SKM-1 treated with dmso at 0.1 percent for 144 hours (cell line): ENCODE data around the gene WDR83.
"Not testable (repeated sequence)": the region's sequence is repeated elsewhere in the genome, so short reads cannot be mapped to it uniquely, and the experiment has no call there.

Source experiments
- DNase-seq: peaks from one replicate; lab custom pipeline; 2025; ENCODE audit not compliant: unreplicated experiment; lab: John Stamatoyannopoulos, UW

Gene WDR83

DNA sequence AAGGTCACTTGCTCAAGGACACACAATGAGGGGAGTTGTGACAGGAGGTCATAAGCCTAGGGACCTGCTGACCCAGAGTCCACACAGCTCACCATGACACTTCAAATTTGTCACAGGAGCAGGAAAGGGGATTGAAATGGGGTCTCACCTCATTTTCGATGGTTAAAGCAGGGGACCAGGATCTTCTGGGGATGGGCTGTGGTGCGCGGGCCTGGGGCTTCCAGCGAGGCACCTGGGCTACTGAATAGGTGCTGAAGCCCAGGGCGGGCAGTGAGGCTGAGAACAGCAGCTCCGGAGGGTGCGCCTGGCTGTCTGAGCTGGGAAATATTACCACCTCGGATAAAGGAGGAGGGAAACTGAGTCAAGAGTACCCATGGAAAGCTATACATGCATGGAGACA is 11.1 kb upstream of the WDR83 start:
- DNase-seq, result no peak

- no peak for DNase-seq
Observed at GRCh38 chr19:12656899-12657571, 9.6 kb upstream of the WDR83 start.

GRCh38 chr19:12657966-12658365 is 8.6 kb upstream of the WDR83 start:
- no peak for DNase-seq

DNA sequence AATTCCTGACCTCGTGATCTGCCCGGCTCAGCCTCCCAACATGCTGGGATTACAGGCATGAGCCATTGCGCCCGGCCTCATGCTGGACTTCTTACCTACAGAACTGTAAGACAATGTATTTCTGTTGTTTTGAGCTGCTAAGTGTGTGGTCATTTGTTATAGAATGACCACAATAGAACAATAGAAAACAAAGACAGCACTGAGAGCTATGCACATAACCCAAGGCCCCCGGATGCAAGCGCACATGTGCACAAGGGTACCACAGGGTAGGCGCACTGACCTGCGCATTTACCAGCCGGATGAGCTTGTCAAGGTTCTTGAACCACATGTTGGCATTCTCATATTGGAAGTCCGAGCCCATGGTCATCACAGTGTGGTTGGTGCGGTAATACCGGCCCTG is 5.6 kb upstream of the WDR83 start:
- DNase-seq, result no peak

DNA sequence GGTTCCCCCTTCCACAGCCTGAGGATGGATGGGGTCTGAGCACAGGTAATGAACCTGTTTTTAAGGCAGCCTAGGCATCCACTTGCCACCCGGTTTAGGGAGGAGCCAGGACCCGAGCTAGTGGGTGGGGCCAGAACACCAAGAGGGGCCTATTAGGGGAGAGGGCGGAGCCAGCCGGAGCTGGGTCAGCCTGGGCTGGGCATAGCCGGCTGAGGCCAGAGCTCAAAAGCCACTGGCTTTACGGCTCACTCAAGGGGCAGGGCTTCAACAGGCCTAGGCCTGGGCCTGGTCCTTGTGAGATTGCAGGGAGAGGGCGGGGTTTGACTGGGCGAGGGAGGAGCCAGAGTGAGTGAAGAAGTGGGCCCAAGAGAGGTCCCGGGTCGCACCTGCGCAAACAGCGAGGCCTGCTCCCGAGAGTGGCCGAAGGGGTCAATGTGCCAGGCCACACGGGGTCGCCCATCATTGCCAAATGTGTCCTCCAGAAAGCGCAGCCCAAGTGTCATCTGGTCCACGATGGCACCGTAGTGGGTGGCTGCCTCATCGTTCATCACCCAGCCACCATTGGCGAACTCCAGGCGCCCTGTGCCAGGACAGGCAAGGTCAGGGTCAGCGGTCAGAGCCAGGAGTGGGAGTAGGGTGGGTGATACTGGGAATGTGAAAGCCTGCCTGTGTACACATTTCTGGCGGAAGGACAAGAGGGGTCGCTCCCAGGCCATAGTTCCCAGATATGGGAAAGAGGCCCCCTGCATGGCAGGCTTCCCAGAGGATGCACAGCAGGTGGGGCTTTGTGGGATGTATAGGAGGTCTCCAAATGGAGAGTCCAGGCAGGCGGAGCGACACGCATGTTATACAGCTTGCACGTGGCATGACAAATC is 2.0 kb upstream of the WDR83 start:
- DNase-seq, result no peak

DNA sequence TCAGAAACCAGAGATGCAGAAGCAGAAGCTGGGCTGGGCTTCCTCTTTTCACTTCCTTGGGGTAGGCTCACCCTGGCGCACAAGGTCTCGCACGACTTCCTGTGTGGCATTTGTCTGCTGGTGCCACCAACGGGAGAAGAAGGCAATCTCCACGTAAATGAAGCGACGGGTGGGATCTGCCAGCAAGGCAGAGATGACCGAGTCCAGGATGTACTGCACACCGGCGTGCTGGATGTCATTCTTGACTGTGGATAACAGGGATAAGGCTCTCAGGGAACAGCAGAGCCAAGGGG is 1.4 kb upstream of the WDR83 start:
- peak; percentile 94 for DNase-seq

DNA sequence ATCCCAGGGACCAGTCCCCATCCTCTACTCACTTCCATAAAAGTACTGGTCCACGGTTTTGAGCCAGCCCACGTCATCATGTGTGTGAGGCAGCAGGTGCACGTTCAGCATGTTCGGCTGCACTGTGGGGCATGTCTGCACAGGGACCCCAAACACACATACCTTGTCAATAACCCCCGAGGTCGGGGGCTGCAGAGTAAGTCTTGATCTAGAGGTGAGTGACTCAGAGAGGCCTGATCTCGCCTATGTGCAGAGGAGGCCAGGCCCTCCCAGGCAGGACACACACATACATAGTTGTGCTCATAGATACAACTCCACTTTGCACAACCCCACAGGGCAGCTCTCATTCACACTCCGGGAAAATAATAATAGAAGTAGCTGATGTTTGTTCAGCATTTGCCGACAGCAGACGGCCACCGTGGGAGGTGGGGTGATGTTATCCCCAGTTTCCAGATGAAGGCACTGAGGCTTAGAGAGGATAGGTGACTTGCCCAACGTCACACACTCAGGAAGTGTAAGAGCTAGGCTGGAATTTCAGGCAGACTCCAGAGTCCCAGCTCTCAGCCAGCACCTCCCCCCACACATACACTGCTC is 839 bp upstream of the WDR83 start:
- DNase-seq, result no peak

- no peak for DNase-seq
Observed at GRCh38 chr19:12667731-12668302, 1.2 kb downstream of the WDR83 start.

GRCh38 chr19:12668346-12668745 is 1.7 kb downstream of the WDR83 start:
- DNase-seq, result no peak

DNA sequence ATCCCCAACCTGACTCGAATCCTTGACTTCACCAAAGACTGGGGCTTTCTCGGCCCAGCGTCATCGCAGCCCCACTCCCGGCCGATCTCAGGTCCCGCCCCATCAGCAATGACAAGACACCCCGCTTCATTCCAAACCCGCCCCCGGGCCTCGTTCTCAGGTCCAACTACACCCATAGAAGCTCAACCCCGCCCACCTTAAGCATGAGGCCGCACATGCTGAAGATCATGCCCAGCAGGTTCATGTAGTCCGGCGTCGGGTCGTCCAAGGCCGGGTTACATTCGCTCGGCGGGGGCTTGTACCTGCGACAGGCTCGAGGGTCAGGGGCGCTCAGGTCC is 2.3 kb downstream of the WDR83 start:
- DNase-seq, result no peak

DNA sequence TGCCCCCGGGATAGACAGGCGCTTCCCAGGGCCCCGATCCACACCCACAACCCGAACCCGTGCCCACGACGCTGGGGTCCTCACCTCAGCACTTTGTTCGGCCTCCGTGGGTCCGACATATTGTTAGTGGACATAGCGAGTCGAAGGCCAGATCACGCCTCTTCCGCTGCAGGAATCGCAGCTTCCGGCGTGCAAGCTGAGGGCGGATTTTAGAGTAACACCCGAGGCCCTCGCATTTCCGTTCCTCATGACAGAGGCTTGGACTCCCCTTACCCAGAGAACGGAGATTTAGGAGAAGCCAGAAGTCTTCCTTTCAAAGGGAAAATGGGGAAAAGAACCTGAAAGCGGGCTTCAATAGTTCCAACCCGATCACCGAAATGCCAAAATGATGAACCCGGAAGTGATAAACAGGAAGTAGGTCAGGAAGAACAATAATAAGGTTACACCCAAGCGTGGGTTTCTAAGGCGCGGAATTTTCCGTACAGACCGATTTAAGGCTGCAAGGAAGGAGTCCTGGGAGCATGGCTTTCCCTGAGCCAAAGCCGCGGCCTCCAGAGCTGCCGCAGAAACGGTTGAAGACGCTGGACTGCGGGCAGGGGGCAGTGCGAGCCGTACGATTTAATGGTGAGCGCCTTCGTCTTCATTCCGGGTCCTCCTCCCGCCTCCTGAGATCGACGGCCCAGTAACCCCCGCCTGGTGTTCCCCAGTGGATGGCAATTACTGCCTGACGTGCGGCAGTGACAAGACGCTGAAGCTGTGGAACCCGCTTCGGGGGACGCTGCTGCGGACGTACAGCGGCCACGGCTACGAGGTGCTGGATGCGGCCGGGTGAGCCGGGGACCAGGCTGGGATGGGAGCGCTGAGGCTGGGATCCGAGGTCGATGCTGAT is 2.9 kb downstream of the WDR83 start:
- peak; percentile 75 for DNase-seq

DNA sequence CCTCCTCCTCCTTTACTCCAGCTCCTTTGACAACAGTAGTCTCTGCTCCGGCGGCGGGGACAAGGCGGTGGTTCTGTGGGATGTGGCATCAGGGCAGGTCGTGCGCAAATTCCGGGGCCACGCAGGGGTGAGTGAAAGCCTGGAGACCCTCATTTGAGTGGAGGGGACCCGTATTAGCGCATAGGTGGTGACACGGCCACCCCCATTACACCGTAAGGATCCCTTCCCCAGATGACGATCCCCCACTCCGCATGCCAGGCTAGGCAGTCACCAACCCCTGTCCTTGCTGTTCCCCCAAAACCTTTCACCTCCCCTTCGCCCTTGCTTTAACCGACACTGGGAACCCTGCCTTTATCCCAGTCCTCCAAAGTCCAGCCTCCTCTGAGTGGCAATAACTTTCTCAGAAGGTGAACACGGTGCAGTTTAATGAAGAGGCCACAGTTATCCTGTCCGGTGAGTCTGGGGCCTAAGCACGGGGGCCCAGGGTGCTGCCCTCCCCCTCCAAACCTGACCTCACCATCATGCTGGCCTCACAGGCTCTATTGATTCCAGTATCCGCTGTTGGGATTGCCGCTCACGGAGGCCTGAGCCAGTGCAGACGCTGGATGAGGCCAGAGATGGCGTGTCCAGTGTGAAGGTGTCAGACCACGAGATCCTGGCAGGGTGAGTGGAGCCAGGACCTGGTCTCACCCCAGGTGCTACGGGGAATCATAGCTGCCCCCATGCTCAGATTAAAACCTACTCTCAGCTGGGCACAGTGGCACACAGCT is 3.7 kb downstream of the WDR83 start:
- no peak for DNase-seq

GRCh38 chr19:12672744-12673143 is 6.1 kb downstream of the WDR83 start:
- DNase-seq, result no peak

- DNase-seq, result no peak
Observed at GRCh38 chr19:12675399-12675798, 8.8 kb downstream of the WDR83 start.

GRCh38 chr19:12675940-12676339 is 9.3 kb downstream of the WDR83 start:
- DNase-seq, result no peak

DNA sequence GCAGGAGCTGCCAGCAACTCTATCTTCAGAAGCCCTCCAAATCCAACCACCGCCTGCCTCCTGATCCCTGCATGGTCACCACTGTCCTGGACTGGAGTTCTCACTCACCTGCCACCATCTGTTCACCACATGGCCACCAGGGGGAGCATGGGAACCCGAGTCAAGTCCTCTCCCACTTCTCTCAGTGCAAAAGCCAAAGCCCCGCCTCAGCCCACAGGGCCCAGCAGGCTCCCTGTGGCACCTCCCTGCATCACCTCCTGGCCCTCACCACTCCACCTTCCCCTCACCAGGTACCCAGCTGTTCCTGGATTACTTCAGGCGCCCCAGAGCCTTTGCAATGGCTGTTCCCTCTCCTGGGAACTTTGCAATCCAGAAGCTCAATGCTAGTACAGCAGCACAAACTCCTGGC is 9.8 kb downstream of the WDR83 start:
- DNase-seq, result peak; percentile 72

DNA sequence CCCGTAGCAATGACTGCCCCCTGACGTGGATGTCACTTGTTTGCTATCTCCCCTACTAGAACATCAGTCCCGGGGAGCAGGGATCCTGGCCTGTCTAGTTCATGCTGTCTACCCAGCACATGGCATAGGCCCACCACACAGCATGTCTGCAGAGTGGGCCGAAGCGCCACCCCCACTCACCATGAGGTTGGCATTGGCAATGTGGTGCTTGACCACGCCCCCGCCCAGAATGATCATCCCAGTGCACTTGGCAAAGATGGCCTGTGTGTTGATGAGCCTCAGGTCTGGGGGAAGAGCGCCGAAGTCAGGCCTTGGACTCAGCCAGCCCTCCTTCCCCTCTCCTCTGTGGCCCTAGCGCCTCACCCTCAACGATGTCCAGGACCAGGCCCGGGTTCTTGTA is 10.3 kb downstream of the WDR83 start:
- DNase-seq, result no peak

DNA sequence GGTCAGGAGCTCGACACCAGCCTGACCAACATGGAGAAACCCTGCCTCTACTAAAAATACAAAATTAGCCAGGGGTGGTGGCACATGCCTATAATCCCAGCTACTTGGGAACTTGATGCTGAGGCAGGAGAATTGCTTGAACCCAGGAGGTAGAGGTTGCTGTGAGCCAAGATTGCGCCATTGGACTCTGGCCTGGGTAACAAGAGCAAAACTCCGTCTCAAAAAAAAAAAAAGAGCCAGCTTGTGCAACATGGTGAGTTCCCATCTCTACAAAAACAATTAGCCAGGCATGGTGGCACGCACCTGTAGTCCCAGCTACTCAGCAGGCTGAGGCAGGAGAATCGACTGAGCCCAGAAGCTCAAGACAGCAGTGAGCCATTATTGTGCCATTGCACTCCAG is 11.4 kb downstream of the WDR83 start:
- DNase-seq, result not testable (repeated sequence)

- DNase-seq, result no peak
Observed at GRCh38 chr19:12680034-12680433, 13.4 kb downstream of the WDR83 start.
